NCI-H446 (cell line): Measurements from ENCODE around the gene SS18.

Experiments used
- DNase-seq, 2 experiments: peaks; one replicate each; lab custom pipeline; 2025; lab: John Stamatoyannopoulos, UW

SS18 gene

GRCh38 chr18:26071725-26072124 is 18.7 kb downstream of the SS18 start:
- no peak for DNase-seq

- no peak for DNase-seq
Measured at GRCh38 chr18:26071020-26071419, 19.4 kb downstream of the SS18 start.

- no peak for DNase-seq
Measured at GRCh38 chr18:26059357-26059756, 31.1 kb downstream of the SS18 start.

- DNase-seq: no peak
Measured at GRCh38 chr18:26057344-26057773, 33.1 kb downstream of the SS18 start.

- no peak for DNase-seq
Measured at GRCh38 chr18:26056291-26056690, 34.1 kb downstream of the SS18 start.

- no peak for DNase-seq
Measured at GRCh38 chr18:26052505-26052904, 37.9 kb downstream of the SS18 start.

GRCh38 chr18:26051843-26052242 is 38.6 kb downstream of the SS18 start:
- DNase-seq: peak in 1 of 2 experiments; percentile 26

GRCh38 chr18:26046419-26047077 is 43.9 kb downstream of the SS18 start:
- no peak for DNase-seq

- DNase-seq: no peak
Measured at GRCh38 chr18:26044807-26045206, 45.6 kb downstream of the SS18 start.

GRCh38 chr18:26040051-26040656 is 50.3 kb downstream of the SS18 start:
- DNase-seq: no peak

GRCh38 chr18:26039203-26039602 is 51.2 kb downstream of the SS18 start:
- DNase-seq: no peak

GRCh38 chr18:26036635-26037034 is 53.8 kb downstream of the SS18 start:
- no peak for DNase-seq

- DNase-seq: no peak
Measured at GRCh38 chr18:26034850-26035497, 55.4 kb downstream of the SS18 start.

- no peak for DNase-seq
Measured at GRCh38 chr18:26022585-26022984, 67.8 kb downstream of the SS18 start.

- no peak for DNase-seq
Measured at GRCh38 chr18:26021061-26021754, 69.2 kb downstream of the SS18 start.

GRCh38 chr18:26017929-26018328 is 72.5 kb downstream of the SS18 start:
- DNase-seq: peak in 1 of 2 experiments; percentile 28

- DNase-seq: no peak
Measured at GRCh38 chr18:26014462-26014861, 76.0 kb downstream of the SS18 start.

- no peak for DNase-seq
Measured at GRCh38 chr18:26008619-26009018, 81.8 kb downstream of the SS18 start.

- DNase-seq: no peak
Measured at GRCh38 chr18:26008096-26008495, 82.3 kb downstream of the SS18 start.

- DNase-seq: no peak
Measured at GRCh38 chr18:26005950-26006349, 84.5 kb downstream of the SS18 start.

GRCh38 chr18:26004832-26005231 is 85.6 kb downstream of the SS18 start:
- DNase-seq: peak in 1 of 2 experiments; percentile 20

- DNase-seq: no peak
Measured at GRCh38 chr18:26003817-26004216, 86.6 kb downstream of the SS18 start.

- no peak for DNase-seq
Measured at GRCh38 chr18:26003356-26003755, 87.1 kb downstream of the SS18 start.
